Heart left ventricle (tissue), 13 donors: ENCODE results near the gene PNLIP.

ENCODE experiments used
- POLR2A ChIP-seq, 2 donors: fragments of 450-650 bp; IDR thresholded peaks; one replicate each; pipeline ENCODE4 v1.6.1; 2017; ENCODE audit warnings: antibody characterized with exemption in 2 of 2, mild to moderate bottlenecking in 2 of 2, moderate library complexity in 2 of 2
- TF ChIP-seq, protein P1 (sequence below), 12 donors: fragments of 200-600 bp; sonication (generic) in 4 of 12; IDR thresholded peaks; one replicate each; pipeline versions ENCODE4 v1.5.0 to v1.8.0; 2018 to 2022; ENCODE audit warnings: antibody characterized with exemption in 12 of 12, mild to moderate bottlenecking in 5 of 12
- donor health status: ischemic (EF 13 %, LVEDD 7.1; RV severe dilation, severe dysfunction).
- donor health status: DM: no; HTN: yes; CAD: no.
- donor health status: DM: no; HTN: no; CAD: no.
- donor health status: ischemic (EF 25% LVEDD 6.9; RV normal size, moderate dysfunction).
- donor health status: ischemic (EF 25% LVEDD 5.7; RV mildly dilated, moderate dysfunction).
- donor health status: ischemic (EF 35%, LVEDD 5.7; RV mildly dilated, moderate dysfunction).
- donor health status: nonischemic (EF 11% LVEDD 7.7; RV severe dilation, severe dysfunction).
- donor health status: DM: yes; HTN: yes; CAD: no.
- donor health status: PGD.
- donor health status: ischemic (EF 29% LVEDD 5.4; RV normal size, mild dysfunction).
- donor health status: nonischemic (EF 23%, LVEDD 6.1; RV moderate dilation, normal function).

DNA sequence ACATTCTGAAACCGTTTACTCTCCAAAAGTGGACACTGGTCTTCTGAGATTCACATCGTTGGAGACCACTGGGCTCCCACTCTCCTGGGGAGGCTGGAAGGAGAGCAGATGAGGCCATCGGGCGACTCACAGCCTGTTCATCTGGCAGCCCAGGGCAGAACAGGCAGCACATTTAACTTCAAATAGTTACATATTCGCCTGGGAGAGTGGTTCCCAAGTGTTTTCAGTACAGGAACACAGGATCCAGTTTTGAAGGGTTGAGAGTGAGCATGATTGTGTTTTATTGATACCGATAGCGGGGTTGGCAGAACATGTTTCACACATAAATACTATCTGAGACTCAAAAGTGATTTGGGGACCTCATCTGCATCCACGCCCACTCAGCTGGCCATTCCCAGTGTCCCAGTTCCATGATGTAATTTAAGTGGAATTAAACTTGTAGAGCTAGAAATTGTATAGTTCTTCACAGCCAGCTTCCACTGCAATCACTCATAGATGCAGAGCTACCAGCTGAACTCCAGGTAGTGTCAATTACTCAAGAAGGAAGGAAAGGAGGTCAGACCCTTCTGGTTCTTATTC is 22.8 kb upstream of the PNLIP start:
- TF ChIP-seq, protein P1, sequence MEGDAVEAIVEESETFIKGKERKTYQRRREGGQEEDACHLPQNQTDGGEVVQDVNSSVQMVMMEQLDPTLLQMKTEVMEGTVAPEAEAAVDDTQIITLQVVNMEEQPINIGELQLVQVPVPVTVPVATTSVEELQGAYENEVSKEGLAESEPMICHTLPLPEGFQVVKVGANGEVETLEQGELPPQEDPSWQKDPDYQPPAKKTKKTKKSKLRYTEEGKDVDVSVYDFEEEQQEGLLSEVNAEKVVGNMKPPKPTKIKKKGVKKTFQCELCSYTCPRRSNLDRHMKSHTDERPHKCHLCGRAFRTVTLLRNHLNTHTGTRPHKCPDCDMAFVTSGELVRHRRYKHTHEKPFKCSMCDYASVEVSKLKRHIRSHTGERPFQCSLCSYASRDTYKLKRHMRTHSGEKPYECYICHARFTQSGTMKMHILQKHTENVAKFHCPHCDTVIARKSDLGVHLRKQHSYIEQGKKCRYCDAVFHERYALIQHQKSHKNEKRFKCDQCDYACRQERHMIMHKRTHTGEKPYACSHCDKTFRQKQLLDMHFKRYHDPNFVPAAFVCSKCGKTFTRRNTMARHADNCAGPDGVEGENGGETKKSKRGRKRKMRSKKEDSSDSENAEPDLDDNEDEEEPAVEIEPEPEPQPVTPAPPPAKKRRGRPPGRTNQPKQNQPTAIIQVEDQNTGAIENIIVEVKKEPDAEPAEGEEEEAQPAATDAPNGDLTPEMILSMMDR (IDR thresholded peaks at IDR 0.05), result no peak
- TF ChIP-seq POLR2A (IDR thresholded peaks at IDR 0.05), result no peak
